Thoracic aorta (tissue), 2 donors: Measurements from ENCODE around the gene KCTD3. TPM values are rescaled to one million over a fixed set of nuclear protein-coding genes. Genes with fewer than 3 reads are reported as not detected.

Source experiments
- ATAC-seq: fragments of 150-250 bp; one replicate; pipeline ENCODE4 v1.8.0; 2017; ENCODE audit warnings: low read depth; ENCODE audit not compliant: insufficient number of reproducible peaks, low FRiP score
- DNase-seq: peaks from one replicate; pipeline ENCODE4 v3.0.0-alpha.2; 2020; ENCODE audit warnings: low spot score
- H3K27ac ChIP-seq, 2 donors: fragments of 200-600 bp; sonication (generic); 1 replicate in 1 of 2; 2 replicates in 1 of 2; pipeline ENCODE4 v1.5.1; 2016; ENCODE audit warnings: mild to moderate bottlenecking in 2 of 2, moderate library complexity in 2 of 2
- H3K27me3 ChIP-seq: fragments of 200-600 bp; sonication (generic); replicated peaks from 2 replicates; pipeline ENCODE4 v1.6.0; 2016; ENCODE audit warnings: mild to moderate bottlenecking; ENCODE audit not compliant: insufficient read depth
- H3K36me3 ChIP-seq: fragments of 200-600 bp; sonication (generic); one replicate; pipeline ENCODE4 v1.5.1; 2016
- H3K4me1 ChIP-seq, 2 donors: fragments of 200-600 bp; sonication (generic); 1 replicate in 1 of 2; 2 replicates in 1 of 2; pipeline versions ENCODE4 v1.5.1 to v1.6.0; 2016; ENCODE audit warnings: low read depth in 2 of 2, mild to moderate bottlenecking in 1 of 2; ENCODE audit not compliant: control insufficient read depth in 1 of 2
- H3K4me3 ChIP-seq: fragments of 200-600 bp; sonication (generic); 2 replicates; pipeline ENCODE4 v1.5.1; 2016; ENCODE audit warnings: mild to moderate bottlenecking
- H3K9me3 ChIP-seq: fragments of 200-600 bp; sonication (generic); 2 replicates; pipeline ENCODE4 v1.5.1; 2016
- total RNA-seq, 2 donors: library from RNA; depleted of rRNA; stranded (reverse); fragments of >200 nt; gene quantifications; one replicate each; pipeline versions ENCODE4 v1.1.0 to v1.2.3, GENCODE V29; 2016
- TF ChIP-seq, protein P1 (sequence below): fragments of 200-600 bp; sonication (generic); IDR thresholded peaks from one replicate; pipeline ENCODE4 v1.5.1; 2019; ENCODE audit warnings: antibody characterized with exemption

Gene KCTD3
- total RNA-seq, 2 donors from 2014 or later = 31.0 to 50.7 TPM

DNA sequence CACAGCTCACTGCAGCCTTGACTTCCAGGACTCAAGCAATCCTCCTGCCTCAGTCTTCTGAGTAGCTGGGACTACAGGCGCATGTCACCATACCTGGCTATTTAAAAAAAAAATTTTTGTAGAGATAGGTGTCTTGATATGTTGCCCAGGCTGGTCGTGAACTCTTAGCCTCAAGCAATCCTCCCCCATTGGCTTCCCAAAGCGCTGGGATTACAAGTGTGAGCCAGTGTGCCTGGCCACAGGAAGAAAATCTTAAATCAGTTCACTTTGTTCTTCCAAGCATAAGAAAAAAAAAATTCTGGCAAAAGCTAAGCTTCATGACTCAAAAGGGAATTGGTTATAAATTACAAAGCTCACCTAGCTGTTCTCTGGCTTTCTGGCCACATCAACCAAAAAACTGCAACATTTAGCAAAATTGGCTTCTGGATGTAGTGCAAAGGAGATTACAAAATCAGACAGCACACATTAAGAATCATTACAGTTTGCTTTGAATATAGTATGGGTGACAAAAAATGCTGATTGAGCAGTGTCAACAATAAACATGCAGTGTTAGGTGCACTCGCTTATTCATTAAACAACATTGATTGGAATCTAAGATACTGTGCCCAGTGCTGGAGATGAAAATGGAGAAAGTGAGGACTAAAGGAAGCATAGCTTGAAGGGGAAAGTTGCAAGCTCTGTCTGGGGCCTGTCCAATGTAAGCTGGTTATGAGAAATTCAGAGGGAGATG, 76.7 kb downstream of the KCTD3 start:
- ATAC-seq = no peak
- no peak for DNase-seq
- H3K27ac ChIP-seq = no peak overlapping the region
- no peak overlapping the region for H3K4me3 ChIP-seq
- H3K36me3 ChIP-seq = no peaks in the 10 kb centered on the region
- TF ChIP-seq, protein P1, sequence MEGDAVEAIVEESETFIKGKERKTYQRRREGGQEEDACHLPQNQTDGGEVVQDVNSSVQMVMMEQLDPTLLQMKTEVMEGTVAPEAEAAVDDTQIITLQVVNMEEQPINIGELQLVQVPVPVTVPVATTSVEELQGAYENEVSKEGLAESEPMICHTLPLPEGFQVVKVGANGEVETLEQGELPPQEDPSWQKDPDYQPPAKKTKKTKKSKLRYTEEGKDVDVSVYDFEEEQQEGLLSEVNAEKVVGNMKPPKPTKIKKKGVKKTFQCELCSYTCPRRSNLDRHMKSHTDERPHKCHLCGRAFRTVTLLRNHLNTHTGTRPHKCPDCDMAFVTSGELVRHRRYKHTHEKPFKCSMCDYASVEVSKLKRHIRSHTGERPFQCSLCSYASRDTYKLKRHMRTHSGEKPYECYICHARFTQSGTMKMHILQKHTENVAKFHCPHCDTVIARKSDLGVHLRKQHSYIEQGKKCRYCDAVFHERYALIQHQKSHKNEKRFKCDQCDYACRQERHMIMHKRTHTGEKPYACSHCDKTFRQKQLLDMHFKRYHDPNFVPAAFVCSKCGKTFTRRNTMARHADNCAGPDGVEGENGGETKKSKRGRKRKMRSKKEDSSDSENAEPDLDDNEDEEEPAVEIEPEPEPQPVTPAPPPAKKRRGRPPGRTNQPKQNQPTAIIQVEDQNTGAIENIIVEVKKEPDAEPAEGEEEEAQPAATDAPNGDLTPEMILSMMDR = no peak
- no peaks in the 10 kb centered on the region for H3K4me1 ChIP-seq
- no peaks in the 10 kb centered on the region for H3K27me3 ChIP-seq
- H3K9me3 ChIP-seq = no peaks in the 10 kb centered on the region

DNA sequence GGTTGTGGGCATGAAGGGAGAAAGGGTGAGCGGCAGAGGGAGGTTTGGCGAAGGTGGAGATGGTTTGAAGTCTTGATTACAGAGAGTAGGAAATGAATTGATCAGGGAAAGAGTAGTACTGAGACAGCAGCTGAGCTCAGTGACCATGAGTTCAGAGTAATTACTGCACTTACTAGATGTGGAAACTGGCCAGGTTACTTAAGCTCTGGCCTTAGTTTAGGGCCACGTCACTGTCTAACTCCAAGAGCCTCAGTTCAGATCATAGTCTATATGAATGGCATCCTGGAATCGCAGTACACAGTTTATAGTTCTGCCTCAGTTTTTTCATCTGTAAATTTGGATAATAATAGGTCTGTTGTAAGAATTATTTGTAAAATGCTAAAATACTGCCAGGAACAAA, 78.1 kb downstream of the KCTD3 start:
- TF ChIP-seq, protein P1 = no peak
- no peaks in the 10 kb centered on the region for H3K27me3 ChIP-seq

DNA sequence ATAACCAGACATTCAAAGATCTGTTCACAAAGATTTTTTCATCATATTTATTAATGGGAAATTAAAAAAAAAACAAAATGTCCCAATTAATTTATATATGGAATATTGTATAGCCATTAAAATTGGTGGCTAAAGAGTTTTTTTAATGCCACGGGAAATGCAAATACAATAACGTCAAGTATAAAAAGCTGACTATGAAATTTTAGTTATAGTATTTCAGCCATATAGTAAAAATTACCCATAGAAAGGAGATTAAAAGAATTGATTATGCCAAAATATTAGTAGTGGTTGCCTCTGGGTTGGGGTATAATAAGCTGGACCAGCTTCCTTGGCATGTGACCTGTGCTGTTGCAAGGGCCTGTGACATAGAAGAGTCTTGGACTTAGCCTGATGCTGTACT, 78.8 kb downstream of the KCTD3 start:
- no peak overlapping the region for H3K27ac ChIP-seq
- TF ChIP-seq, protein P1 = no peak
- H3K4me1 ChIP-seq = no peaks in the 10 kb centered on the region
- H3K36me3 ChIP-seq = no peaks in the 10 kb centered on the region
- no peak overlapping the region for H3K4me3 ChIP-seq
- ATAC-seq (no peak), DNase-seq (no peak)
- no peaks in the 10 kb centered on the region for H3K9me3 ChIP-seq
- no peaks in the 10 kb centered on the region for H3K27me3 ChIP-seq

More for the DNA sequence above, 78.1 kb downstream of the KCTD3 start:
- DNase-seq = no peak
- Histone ChIP-seq H3K9me3 (no peaks in the 10 kb centered on the region), H3K4me3 (no peak overlapping the region), H3K4me1 (no peaks in the 10 kb centered on the region), H3K36me3 (no peaks in the 10 kb centered on the region), H3K27ac (no peak overlapping the region)
- ATAC-seq = no peak

DNA sequence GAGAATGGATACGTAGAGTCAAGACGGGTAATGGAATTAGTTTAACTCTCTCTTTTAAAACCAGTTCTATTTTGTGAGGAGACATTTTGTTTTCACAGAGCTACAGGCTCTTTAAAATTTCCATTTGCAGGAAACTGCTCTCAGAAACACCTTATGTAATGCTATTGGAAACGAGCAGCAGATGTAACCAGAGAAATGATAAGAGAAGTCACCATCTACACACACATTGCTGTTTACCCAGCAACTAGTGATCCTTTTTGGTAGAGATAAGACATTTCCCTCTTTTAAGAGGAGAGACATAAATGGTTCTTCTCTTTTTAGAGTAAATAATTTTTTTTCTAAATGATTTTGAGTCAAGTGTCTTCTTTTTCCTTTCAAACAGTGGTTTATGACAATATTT, 80.6 kb downstream of the KCTD3 start:
- no peak for DNase-seq
- Histone ChIP-seq H3K27me3 (no peaks in the 10 kb centered on the region), H3K36me3 (no peaks in the 10 kb centered on the region), H3K4me3 (no peak overlapping the region), H3K4me1 (no peaks in the 10 kb centered on the region), H3K27ac (no peak overlapping the region), H3K9me3 (no peaks in the 10 kb centered on the region)
- ATAC-seq = no peak
- TF ChIP-seq, protein P1 = no peak

DNA sequence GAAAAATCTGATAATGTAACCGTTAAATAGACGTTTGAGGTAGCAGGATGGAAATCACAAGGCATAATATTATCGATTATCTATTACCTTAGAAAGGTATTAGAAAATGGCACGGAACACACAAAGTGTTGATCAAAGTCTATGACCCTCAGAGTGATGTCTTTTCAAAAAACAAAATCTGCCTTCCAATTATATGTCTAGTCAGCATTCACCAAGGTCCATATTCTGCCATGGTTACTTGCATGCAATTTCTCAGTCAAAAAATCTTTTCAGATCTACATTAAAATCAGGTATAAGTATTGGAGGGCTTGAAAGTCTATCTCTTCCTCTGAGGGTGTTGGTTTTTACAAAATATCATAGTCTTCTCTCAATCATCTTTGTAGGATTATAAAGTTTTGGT, 81.9 kb downstream of the KCTD3 start:
- TF ChIP-seq, protein P1 = no peak
- H3K36me3 ChIP-seq = no peaks in the 10 kb centered on the region
- ATAC-seq (no peak), DNase-seq (no peak)
- H3K27me3 ChIP-seq = no peaks in the 10 kb centered on the region
- no peak overlapping the region for H3K27ac ChIP-seq
- no peak overlapping the region for H3K4me3 ChIP-seq
- H3K9me3 ChIP-seq = no peaks in the 10 kb centered on the region
- H3K4me1 ChIP-seq = no peaks in the 10 kb centered on the region
